K562 (cell line): ENCODE results near the gene SMAP2. TPM values are rescaled to one million over a fixed set of nuclear protein-coding genes. Genes with fewer than 3 reads are reported as not detected.

Source experiments
- ATF3 ChIP-seq, 2 experiments: fragments of 450-650 bp in 1 of 2; sonication (generic) in 1 of 2; formaldehyde crosslinking in 1 of 2; IDR thresholded peaks in 1 of 2; conservative IDR thresholded peaks in 1 of 2; 2 replicates each; pipeline versions ENCODE4 v1.6.1 to v1.8.1; 2016 to 2023; ENCODE audit warnings: mild to moderate bottlenecking in 2 of 2, moderate library complexity in 2 of 2, inconsistent platforms in 1 of 2, missing genetic modification reagents in 1 of 2
- CBX2 ChIP-seq: fragments of 200-600 bp; sonication (generic); IDR thresholded peaks from one replicate; pipeline ENCODE4 v1.6.1; 2012; ENCODE audit warnings: mild to moderate bottlenecking, low read length, inconsistent platforms; ENCODE audit not compliant: insufficient read depth, poor library complexity, severe bottlenecking
- CCNT2 ChIP-seq: IDR thresholded peaks from 2 replicates; pipeline ENCODE4 v1.6.1; 2011; ENCODE audit warnings: borderline replicate concordance, low read depth, mild to moderate bottlenecking, moderate library complexity, mixed read lengths, low read length; ENCODE audit not compliant: insufficient read length; ENCODE audit errors: extremely low read depth
- CEBPB ChIP-seq: fragments of 450-650 bp; IDR thresholded peaks from 2 replicates; pipeline ENCODE4 v1.6.1; 2016; ENCODE audit warnings: missing genetic modification characterization, missing compliant biosample characterization
- DDX20 ChIP-seq: fragments of 450-650 bp; IDR thresholded peaks from 2 replicates; pipeline ENCODE4 v1.6.1; 2016; ENCODE audit warnings: missing genetic modification characterization, low read depth, mild to moderate bottlenecking, missing compliant biosample characterization, moderate library complexity
- EHMT2 ChIP-seq: fragments of 450-650 bp; IDR thresholded peaks from 2 replicates; pipeline ENCODE4 v1.6.1; 2018; ENCODE audit warnings: antibody characterized with exemption
- FOXP1 ChIP-seq: sonication (generic); formaldehyde crosslinking; IDR thresholded peaks from 2 replicates; pipeline ENCODE4 v1.8.0; 2022; ENCODE audit warnings: mild to moderate bottlenecking, missing genetic modification reagents
- GTF2E2 ChIP-seq: fragments of 200-800 bp; sonication (Bioruptor generic); IDR thresholded peaks from 2 replicates; pipeline ENCODE4 v1.6.1; 2016; ENCODE audit warnings: missing genetic modification characterization, missing compliant biosample characterization
- HNRNPUL1 ChIP-seq: fragments of 200-400 bp; formaldehyde crosslinking; IDR thresholded peaks from 2 replicates; pipeline ENCODE4 v1.6.1; 2017; ENCODE audit warnings: low read length
- HSF4 ChIP-seq: fragments of 250-450 bp; sonication (Bioruptor Pico); IDR thresholded peaks from 2 replicates; pipeline ENCODE4 v2.1.2; 2022; ENCODE audit warnings: mild to moderate bottlenecking, moderate library complexity, borderline replicate concordance
- MXD1 ChIP-seq: fragments of 250-450 bp; sonication (Bioruptor Pico); IDR thresholded peaks from 2 replicates; pipeline ENCODE4 v1.8.0; 2021; ENCODE audit warnings: borderline replicate concordance, mild to moderate bottlenecking, moderate library complexity; ENCODE audit not compliant: poor library complexity, severe bottlenecking
- MYC ChIP-seq, 2 experiments: fragments of 250-450 bp in 1 of 2; sonication (Bioruptor Pico) in 1 of 2; IDR thresholded peaks; 2 replicates each; pipeline versions ENCODE4 v1.5.1 to v1.6.1; 2012 to 2021; ENCODE audit warnings: low read depth in 2 of 2, borderline replicate concordance in 1 of 2, improper control_type of control experiment in 1 of 2, low read length in 1 of 2, mild to moderate bottlenecking in 1 of 2, moderate library complexity in 1 of 2
- NFYB ChIP-seq: IDR thresholded peaks from 2 replicates; pipeline ENCODE4 v1.6.1; 2011; ENCODE audit warnings: mild to moderate bottlenecking, moderate library complexity; ENCODE audit not compliant: insufficient read length; ENCODE audit errors: extremely low read depth
- SIX5 ChIP-seq, 2 experiments: IDR thresholded peaks; 2 replicates each; pipeline ENCODE4 v1.6.1; 2011; ENCODE audit warnings: low read length in 2 of 2, borderline replicate concordance in 1 of 2, low read depth in 1 of 2, mild to moderate bottlenecking in 1 of 2, moderate library complexity in 1 of 2; ENCODE audit not compliant: insufficient read depth in 1 of 2
- SLC30A9 ChIP-seq: fragments of 250-450 bp; sonication (Bioruptor Pico); IDR thresholded peaks from 2 replicates; pipeline ENCODE4 v1.8.0; 2022; ENCODE audit warnings: mild to moderate bottlenecking, moderate library complexity
- SMAD3 ChIP-seq: fragments of 450-650 bp; formaldehyde crosslinking; conservative IDR thresholded peaks from 2 replicates; pipeline ENCODE4 v1.4.0; 2020; ENCODE audit warnings: mild to moderate bottlenecking
- STAT5A ChIP-seq: IDR thresholded peaks from 2 replicates; pipeline ENCODE4 v1.6.1; 2012; ENCODE audit warnings: low read length, inconsistent platforms, borderline replicate concordance
- TAF9B ChIP-seq: fragments of 450-650 bp; IDR thresholded peaks from 2 replicates; pipeline ENCODE4 v1.6.1; 2018; ENCODE audit warnings: mild to moderate bottlenecking; ENCODE audit not compliant: partially characterized antibody
- TCF7L2 ChIP-seq: fragments of 150-350 bp; IDR thresholded peaks from 2 replicates; pipeline ENCODE4 v1.6.1; 2016; ENCODE audit warnings: low read depth, mild to moderate bottlenecking, low read length, moderate library complexity
- TEAD1 ChIP-seq, 2 experiments: fragments of 450-650 bp in 1 of 2; sonication (generic) in 1 of 2; formaldehyde crosslinking; IDR thresholded peaks; 2 replicates each; pipeline versions ENCODE4 v1.4.0 to v1.8.0; 2020 to 2022; ENCODE audit warnings: mild to moderate bottlenecking in 2 of 2, missing genetic modification reagents in 1 of 2
- TEAD2 ChIP-seq: fragments of 450-650 bp; IDR thresholded peaks from 2 replicates; pipeline ENCODE4 v1.6.1; 2016; ENCODE audit warnings: missing genetic modification characterization, control low read depth, missing compliant biosample characterization
- ZNF146 ChIP-seq: IDR thresholded peaks from one replicate; pipeline ENCODE4 v1.6.1; 2018; ENCODE audit warnings: missing compliant biosample characterization; ENCODE audit not compliant: unreplicated experiment
- ZNF239 ChIP-seq: fragments of 250-450 bp; sonication (Bioruptor Pico); IDR thresholded peaks from 2 replicates; pipeline ENCODE4 v1.4.0; 2020; ENCODE audit warnings: mild to moderate bottlenecking
- ZNF436 ChIP-seq: fragments of 250-450, 450-650 bp; sonication (Bioruptor Pico); formaldehyde crosslinking; IDR thresholded peaks from 2 replicates; pipeline ENCODE4 v1.7.0; 2020; ENCODE audit warnings: mild to moderate bottlenecking
- ZNF512 ChIP-seq: IDR thresholded peaks from 2 replicates; pipeline ENCODE4 v1.6.1; 2016; ENCODE audit warnings: missing genetic modification characterization, missing compliant biosample characterization
- polyA plus RNA-seq, 8 experiments: library from polyadenylated mRNA; depleted of rRNA in 4 of 8; stranded (reverse) in 5 of 8; unstranded in 3 of 8; fragments of >200 nt; fragmentation: Nextera tagmentation in 2 of 8; fragmentation: Illumina TruSeq in 1 of 8; extraction: Ambion mirVana in 2 of 8; extraction: Trizol in 1 of 8; gene quantifications; 2 replicates each; pipeline versions ENCODE4 v1.2.1 to v1.2.3, GENCODE V29; 2011 to 2014; ENCODE audit warnings: inconsistent platforms in 1 of 8, missing spikeins in 1 of 8
- total RNA-seq, 7 experiments: library from RNA; depleted of rRNA in 6 of 7; stranded (reverse); fragments of >200 nt in 6 of 7; fragmentation: Illumina TruSeq in 2 of 7; extraction: Trizol in 2 of 7; gene quantifications; 2 replicates each; pipeline versions ENCODE4 v1.2.1 to v1.2.3, GENCODE V29; 2011 to 2021; ENCODE audit warnings: low replicate concordance in 1 of 7

The SMAP2 gene
- total and polyA plus RNA-seq, 9 of the 15 experiments (the other 6 are each of a cell fraction or from before 2014, with no cell fraction given) = 38.7 to 212 (median 94.1) TPM

- no peak for TF ChIP-seq ATF3 (IDR thresholded peaks at IDR 0.05)
- TF ChIP-seq ATF3 (CRISPR knock-in tag; conservative IDR thresholded peaks at IDR 0.05) = no peak
- no peak for TF ChIP-seq HNRNPUL1
- TF ChIP-seq MYC (IDR thresholded peaks at IDR 0.05; ENCODE audit: low read depth, low read length) = peak; percentile 80
- no peak for TF ChIP-seq MYC (CRISPR knock-in tag; IDR thresholded peaks at IDR 0.05; ENCODE audit: borderline replicate concordance, low read depth)
- no peak for TF ChIP-seq STAT5A
- TF ChIP-seq EHMT2 = no peak
- no peak for TF ChIP-seq TCF7L2
- TF ChIP-seq FOXP1 = peak; percentile 80
- TF ChIP-seq SIX5 (IDR thresholded peaks at IDR 0.05; ENCODE audit: borderline replicate concordance in 1 of 2, insufficient read depth in 1 of 2, low read depth in 1 of 2, low read length in 2 of 2) = no peak
- TF ChIP-seq GTF2E2 (tag) = peak; percentile 53; the same call in 1 of the 2 replicates
- TF ChIP-seq TEAD2 (tag) = no peak
- TF ChIP-seq CBX2 = no peak
- TF ChIP-seq NFYB = no peak
- TF ChIP-seq ZNF146 (CRISPR knock-in tag) = no peak
- TF ChIP-seq TAF9B = peak; percentile 40
- TF ChIP-seq SLC30A9 (CRISPR knock-in tag) = no peak
- no peak for TF ChIP-seq ZNF239
- TF ChIP-seq DDX20 (tag) = no peak
- no peak for TF ChIP-seq ZNF436 (CRISPR knock-in tag)
- TF ChIP-seq TEAD1 (CRISPR knock-in tag; IDR thresholded peaks at IDR 0.05) = peak in 1 of 2 experiments; percentile 90; a peak in 2 of 4 replicates
- TF ChIP-seq MXD1 (CRISPR knock-in tag) = no peak
- no peak for TF ChIP-seq SMAD3 (CRISPR knock-in tag)
- TF ChIP-seq HSF4 (CRISPR knock-in tag) = no peak
- no peak for TF ChIP-seq CEBPB (tag)
- peak; percentile 87 for TF ChIP-seq CCNT2
- TF ChIP-seq ZNF512 (tag) = no peak
Observed at GRCh38 chr1:40449684-40450494, 76.4 kb downstream of the SMAP2 start, which contains the start of gene ZFP69B (continued).
